Naive thymus-derived CD4-positive, alpha-beta T cell (primary cell): ENCODE results near the gene ADGRE3. TPM values are rescaled to one million over a fixed set of nuclear protein-coding genes. Genes with fewer than 3 reads are reported as not detected.

Experiments used
- ATAC-seq: fragments of 150-1000 bp; cut with Tn5 transposase; 2 replicates; pipeline ENCODE4 v1.10.0; 2021; ENCODE audit warnings: mild to moderate bottlenecking, moderate library complexity
- CTCF ChIA-PET: fragments of 350-600 bp; sonication (Branson Sonifier 250); formaldehyde crosslinking; loops from one replicate; lab custom pipeline; 2021; ENCODE audit warnings: antibody characterized with exemption; lab: Charles Lee
- POLR2A ChIA-PET: fragments of 350-600 bp; sonication (Branson Sonifier 250); formaldehyde crosslinking; loops from one replicate; lab custom pipeline; 2021; ENCODE audit warnings: antibody characterized with exemption, inconsistent platforms; lab: Charles Lee
- DNase-seq, 9 donors: peaks; one replicate each; pipeline versions ENCODE4 v3.0.0 to v3.0.0-alpha.2; 2020 to 2022; ENCODE audit warnings: mixed read lengths in 1 of 9
- H3K27ac ChIP-seq: one replicate; pipeline ENCODE4 v1.7.0; 2013; ENCODE audit warnings: mild to moderate bottlenecking, low read depth, low read length, moderate library complexity
- H3K27me3 ChIP-seq, 2 donors: one replicate each; pipeline ENCODE4 v1.7.0; 2013; ENCODE audit warnings: low read length in 2 of 2, mild to moderate bottlenecking in 2 of 2, moderate library complexity in 2 of 2; ENCODE audit not compliant: control insufficient read depth in 2 of 2, insufficient read depth in 2 of 2
- H3K36me3 ChIP-seq, 3 experiments: 1 replicate in 2 of 3; 2 replicates in 1 of 3; pipeline ENCODE4 v1.7.0; 2013; ENCODE audit warnings: low read length in 3 of 3, mild to moderate bottlenecking in 3 of 3, moderate library complexity in 1 of 3; ENCODE audit not compliant: insufficient read depth in 3 of 3, control insufficient read depth in 2 of 3
- H3K4me1 ChIP-seq, 2 donors: one replicate each; pipeline ENCODE4 v1.7.0; 2013; ENCODE audit warnings: low read length in 2 of 2, mild to moderate bottlenecking in 2 of 2, moderate library complexity in 1 of 2; ENCODE audit not compliant: control insufficient read depth in 2 of 2, insufficient read depth in 2 of 2
- H3K4me3 ChIP-seq: 2 replicates; pipeline ENCODE4 v1.7.0; 2013; ENCODE audit warnings: mild to moderate bottlenecking, low read length
- H3K9me3 ChIP-seq, 3 experiments: 1 replicate in 2 of 3; 2 replicates in 1 of 3; pipeline ENCODE4 v1.7.0; 2013; ENCODE audit warnings: low read length in 3 of 3; ENCODE audit not compliant: control insufficient read depth in 2 of 3
- H3K27ac Mint-ChIP-seq, 9 donors: one replicate each; pipeline ENCODE4 v1.8.0; 2020 to 2022; ENCODE audit warnings: mixed read lengths in 9 of 9, mild to moderate bottlenecking in 8 of 9, moderate library complexity in 5 of 9, inconsistent platforms in 2 of 9
- H3K27me3 Mint-ChIP-seq, 5 donors: one replicate each; pipeline ENCODE4 v1.8.0; 2021 to 2022; ENCODE audit warnings: mixed read lengths in 5 of 5, mild to moderate bottlenecking in 1 of 5
- H3K36me3 Mint-ChIP-seq, 5 donors: one replicate each; pipeline ENCODE4 v1.8.0; 2020 to 2022; ENCODE audit warnings: mixed read lengths in 5 of 5, mild to moderate bottlenecking in 3 of 5, inconsistent platforms in 1 of 5
- H3K4me1 Mint-ChIP-seq, 7 donors: one replicate each; pipeline ENCODE4 v1.8.0; 2020 to 2022; ENCODE audit warnings: mixed read lengths in 7 of 7, mild to moderate bottlenecking in 3 of 7, inconsistent platforms in 1 of 7
- H3K4me3 Mint-ChIP-seq, 10 donors: one replicate each; pipeline ENCODE4 v1.8.0; 2020 to 2022; ENCODE audit warnings: mild to moderate bottlenecking in 10 of 10, mixed read lengths in 10 of 10, moderate library complexity in 6 of 10, inconsistent platforms in 2 of 10
- H3K9me3 Mint-ChIP-seq, 11 donors: one replicate each; pipeline ENCODE4 v1.8.0; 2020 to 2022; ENCODE audit warnings: mixed read lengths in 11 of 11, mild to moderate bottlenecking in 4 of 11, inconsistent platforms in 1 of 11, moderate library complexity in 1 of 11
- intact Hi-C, 2 donors: fragments of 100-400 bp; cut with micrococcal nuclease; formaldehyde crosslinking; loops; one replicate each; pipeline ENCODE4 v1.15.1; 2023
- polyA plus RNA-seq, 2 donors: library from polyadenylated mRNA; unstranded; fragments of 300-500 nt; fragmentation: Illumina TruSeq; gene quantifications; one replicate each; pipeline ENCODE4 v1.2.3, GENCODE V29; 2021
- total RNA-seq, 6 experiments: library from RNA in 5 of 6; stranded (reverse) in 5 of 6; gene quantifications; 1 replicate in 5 of 6; 2 replicates in 1 of 6; pipeline ENCODE4 v1.2.3 and lab custom pipeline; 2021 to 2026

The ADGRE3 gene
- total and polyA plus RNA-seq, 7 experiments from 2014 or later: 1.0 to 4.9 TPM; not detected in 5

GRCh38 chr19:14686411-14686810 is 11.8 kb upstream of the ADGRE3 start:
- peaks cover 0 to 20% (median 17%) of the 10 kb centered on the region in 7 donors for H3K4me1 Mint-ChIP-seq
- Histone ChIP-seq H3K4me1 (peaks cover 6 to 16% of the 10 kb centered on the region in 2 donors), H3K27me3 (no peaks in the 10 kb centered on the region), H3K9me3 (no peaks in the 10 kb centered on the region), H3K36me3 (no peaks in the 10 kb centered on the region), H3K27ac (no peak overlapping the region), H3K4me3 (no peak overlapping the region)
- intact Hi-C loops: loop anchor here in 1 of 2 donors (1.0 to 10.0 kb wide), 5 partner anchors 112 to 942 kb away; partner anchors contain the start of genes ASF1B, MISP3 and PKN1
- H3K4me3 Mint-ChIP-seq: no peak overlapping the region
- DNase-seq: peak in 5 of 9 donors; percentile 9 to 23 (median 11)
- peaks cover 0 to 6% (median 5%) of the 10 kb centered on the region in 5 donors for H3K27me3 Mint-ChIP-seq
- H3K27ac Mint-ChIP-seq: no peak overlapping the region
- H3K9me3 Mint-ChIP-seq: no peaks in the 10 kb centered on the region
- POLR2A ChIA-PET: interaction anchor here (1.0 kb wide), 1 partner anchor 132 kb away, joined by 4 read pairs; no protein-coding TSS in a partner anchor
- CTCF ChIA-PET: interaction anchor here (1.1 to 7.7 kb wide), 2 partner anchors 113 to 131 kb away, joined by 3 to 60 read pairs; partner anchors contain the start of gene NDUFB7
- no peaks in the 10 kb centered on the region for H3K36me3 Mint-ChIP-seq
- no peak for ATAC-seq

GRCh38 chr19:14683439-14683838 is 8.8 kb upstream of the ADGRE3 start:
- Mint-ChIP-seq H3K27me3 (peaks cover 0 to 6% (median 3%) of the 10 kb centered on the region in 5 donors), H3K4me3 (no peak overlapping the region), H3K9me3 (no peaks in the 10 kb centered on the region), H3K27ac (no peak overlapping the region), H3K4me1 (peaks cover 0 to 4% (median 0%) of the 10 kb centered on the region in 7 donors), H3K36me3 (no peaks in the 10 kb centered on the region)
- H3K4me1 ChIP-seq: no peaks in the 10 kb centered on the region
- H3K4me3 ChIP-seq: no peak overlapping the region
- no peaks in the 10 kb centered on the region for H3K27me3 ChIP-seq
- POLR2A ChIA-PET: no interaction called here
- no peak overlapping the region for H3K27ac ChIP-seq
- DNase-seq (no peak), ATAC-seq (peak; percentile 87)
- no peaks in the 10 kb centered on the region for H3K9me3 ChIP-seq
- intact Hi-C loops: loop anchor here in 1 of 2 donors (10.0 kb wide), 1 partner anchor 939 kb away; a partner anchor contains a TSS
- no peaks in the 10 kb centered on the region for H3K36me3 ChIP-seq
- CTCF ChIA-PET: interaction anchor here (0.6 kb wide), 1 partner anchor 567 kb away, joined by 3 read pairs; no protein-coding TSS in a partner anchor

- H3K27me3 Mint-ChIP-seq: peaks cover 0 to 6% (median 3%) of the 10 kb centered on the region in 5 donors
- intact Hi-C loops: loop anchor here in 1 of 2 donors (10.0 kb wide), 1 partner anchor 937 kb away; a partner anchor contains a TSS
These were observed 7.4 kb upstream of the ADGRE3 start for GRCh38 chr19:14682084-14682483.

GRCh38 chr19:14678199-14678598 is 3.6 kb upstream of the ADGRE3 start:
- no peaks in the 10 kb centered on the region for H3K9me3 Mint-ChIP-seq
- H3K4me3 Mint-ChIP-seq: no peak overlapping the region
- no peaks in the 10 kb centered on the region for H3K4me1 ChIP-seq
- peaks cover 0 to 4% (median 0%) of the 10 kb centered on the region in 7 donors for H3K4me1 Mint-ChIP-seq
- intact Hi-C loops: no loop called here
- no peak overlapping the region for H3K27ac Mint-ChIP-seq
- peaks cover 7 to 23% (median 13%) of the 10 kb centered on the region in 5 donors for H3K27me3 Mint-ChIP-seq
- no peak for DNase-seq
- no peaks in the 10 kb centered on the region for H3K27me3 ChIP-seq
- ChIA-PET CTCF (no interaction called here), POLR2A (no interaction called here)
- no peaks in the 10 kb centered on the region for H3K36me3 Mint-ChIP-seq
- no peak overlapping the region for H3K27ac ChIP-seq
- ATAC-seq: no peak
- H3K36me3 ChIP-seq: no peaks in the 10 kb centered on the region
- H3K9me3 ChIP-seq: no peaks in the 10 kb centered on the region
- no peak overlapping the region for H3K4me3 ChIP-seq

More at GRCh38 chr19:14682084-14682483, 7.4 kb upstream of the ADGRE3 start:
- H3K9me3 Mint-ChIP-seq: no peaks in the 10 kb centered on the region
- H3K4me3 ChIP-seq: no peak overlapping the region
- ChIA-PET POLR2A (no interaction called here), CTCF (interaction anchor here (0.6 kb wide), 1 partner anchor 1109 kb away, joined by 6 read pairs; no protein-coding TSS in a partner anchor)
- DNase-seq (no peak), ATAC-seq (no peak)
- no peaks in the 10 kb centered on the region for H3K9me3 ChIP-seq
- peaks cover 0 to 4% (median 0%) of the 10 kb centered on the region in 7 donors for H3K4me1 Mint-ChIP-seq
- no peaks in the 10 kb centered on the region for H3K36me3 ChIP-seq
- no peak overlapping the region for H3K27ac ChIP-seq
- no peak overlapping the region for H3K4me3 Mint-ChIP-seq
- H3K27ac Mint-ChIP-seq: peak overlapping the region in 1 of 9 donors; percentile 17
- H3K36me3 Mint-ChIP-seq: no peaks in the 10 kb centered on the region
- no peaks in the 10 kb centered on the region for H3K4me1 ChIP-seq
- no peaks in the 10 kb centered on the region for H3K27me3 ChIP-seq

- H3K27me3 Mint-ChIP-seq: peaks cover 7 to 31% (median 19%) of the 10 kb centered on the region in 5 donors
- ChIA-PET POLR2A (no interaction called here), CTCF (no interaction called here)
- peaks cover 0 to 4% (median 0%) of the 10 kb centered on the region in 7 donors for H3K4me1 Mint-ChIP-seq
- ATAC-seq (no peak), DNase-seq (no peak)
- H3K36me3 ChIP-seq: no peaks in the 10 kb centered on the region
- no peak overlapping the region for H3K4me3 Mint-ChIP-seq
- H3K27me3 ChIP-seq: no peaks in the 10 kb centered on the region
- intact Hi-C loops: no loop called here
- no peak overlapping the region for H3K4me3 ChIP-seq
- H3K9me3 Mint-ChIP-seq: peaks cover 0 to 2% (median 0%) of the 10 kb centered on the region in 11 donors
- H3K27ac ChIP-seq: no peak overlapping the region
- no peaks in the 10 kb centered on the region for H3K4me1 ChIP-seq
- no peaks in the 10 kb centered on the region for H3K36me3 Mint-ChIP-seq
- H3K9me3 ChIP-seq: no peaks in the 10 kb centered on the region
- H3K27ac Mint-ChIP-seq: no peak overlapping the region
These were observed 2.8 kb upstream of the ADGRE3 start for GRCh38 chr19:14677464-14677863.

- H3K4me3 ChIP-seq: no peak overlapping the region
- CTCF ChIA-PET: no interaction called here
- Mint-ChIP-seq H3K4me3 (no peak overlapping the region), H3K27me3 (peaks cover 4 to 30% (median 20%) of the 10 kb centered on the region in 5 donors), H3K27ac (no peak overlapping the region), H3K9me3 (peaks cover 0 to 2% (median 0%) of the 10 kb centered on the region in 11 donors), H3K36me3 (no peaks in the 10 kb centered on the region), H3K4me1 (peaks cover 0 to 3% (median 0%) of the 10 kb centered on the region in 7 donors)
- ATAC-seq (no peak), DNase-seq (no peak)
- H3K36me3 ChIP-seq: no peaks in the 10 kb centered on the region
- POLR2A ChIA-PET: no interaction called here
- H3K27me3 ChIP-seq: peaks cover 0 to 1% of the 10 kb centered on the region in 2 donors
- no peak overlapping the region for H3K27ac ChIP-seq
- peaks cover 0 to 4% of the 10 kb centered on the region in 2 donors for H3K4me1 ChIP-seq
- intact Hi-C loops: no loop called here
- no peaks in the 10 kb centered on the region for H3K9me3 ChIP-seq
These were observed 2.1 kb upstream of the ADGRE3 start for GRCh38 chr19:14676762-14677161.
